T1000 (cell line): Measurements from ENCODE around the gene ZNF83.
"Not testable (repeated sequence)": the region's sequence is repeated elsewhere in the genome, so short reads cannot be mapped to it uniquely, and the experiment has no call there.

Experiments used
- DNase-seq: peaks from one replicate; lab custom pipeline; 2025; ENCODE audit warnings: mixed read lengths; lab: John Stamatoyannopoulos, UW

ZNF83 gene

DNA sequence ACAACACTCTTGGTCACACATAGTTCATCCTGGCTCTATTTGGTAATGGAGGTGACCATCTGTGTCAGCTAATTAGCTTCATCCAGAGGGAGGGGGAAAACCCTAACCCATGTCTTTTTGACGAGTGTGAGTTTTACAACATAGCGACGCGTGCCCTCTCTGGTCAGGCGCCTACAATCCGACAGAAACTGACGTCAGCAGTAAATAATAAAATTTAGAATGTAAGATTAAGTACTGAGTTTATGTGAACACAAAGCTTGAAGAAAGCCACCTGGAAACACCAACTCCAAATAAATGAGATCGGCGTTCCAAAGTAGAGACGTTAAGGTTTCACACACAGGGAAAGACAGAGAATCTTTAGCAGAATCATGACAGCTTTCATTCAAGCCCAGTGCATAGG lies 1.8 kb upstream of the ZNF83 start:
- no peak for DNase-seq

DNA sequence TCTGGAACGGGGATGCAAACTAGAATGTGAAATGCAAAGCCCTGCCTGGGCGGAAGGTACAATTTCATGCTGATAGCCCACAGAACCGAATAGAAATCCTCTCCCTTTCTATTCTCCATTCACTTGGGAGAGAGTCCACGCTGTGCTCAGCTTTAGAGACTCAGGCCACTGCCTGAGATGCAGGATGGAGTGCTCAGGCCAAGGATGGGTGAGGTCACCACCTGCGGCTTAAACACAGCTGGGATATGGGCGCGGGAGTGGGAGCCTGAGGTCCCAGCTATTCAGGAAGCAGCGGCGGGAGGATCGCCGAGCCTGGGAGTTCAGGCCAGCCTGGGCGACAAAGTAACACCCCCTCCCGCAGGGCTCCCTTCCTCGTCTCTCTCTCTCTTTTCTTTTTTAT lies 446 bp upstream of the ZNF83 start:
- DNase-seq = peak; percentile 50

DNA sequence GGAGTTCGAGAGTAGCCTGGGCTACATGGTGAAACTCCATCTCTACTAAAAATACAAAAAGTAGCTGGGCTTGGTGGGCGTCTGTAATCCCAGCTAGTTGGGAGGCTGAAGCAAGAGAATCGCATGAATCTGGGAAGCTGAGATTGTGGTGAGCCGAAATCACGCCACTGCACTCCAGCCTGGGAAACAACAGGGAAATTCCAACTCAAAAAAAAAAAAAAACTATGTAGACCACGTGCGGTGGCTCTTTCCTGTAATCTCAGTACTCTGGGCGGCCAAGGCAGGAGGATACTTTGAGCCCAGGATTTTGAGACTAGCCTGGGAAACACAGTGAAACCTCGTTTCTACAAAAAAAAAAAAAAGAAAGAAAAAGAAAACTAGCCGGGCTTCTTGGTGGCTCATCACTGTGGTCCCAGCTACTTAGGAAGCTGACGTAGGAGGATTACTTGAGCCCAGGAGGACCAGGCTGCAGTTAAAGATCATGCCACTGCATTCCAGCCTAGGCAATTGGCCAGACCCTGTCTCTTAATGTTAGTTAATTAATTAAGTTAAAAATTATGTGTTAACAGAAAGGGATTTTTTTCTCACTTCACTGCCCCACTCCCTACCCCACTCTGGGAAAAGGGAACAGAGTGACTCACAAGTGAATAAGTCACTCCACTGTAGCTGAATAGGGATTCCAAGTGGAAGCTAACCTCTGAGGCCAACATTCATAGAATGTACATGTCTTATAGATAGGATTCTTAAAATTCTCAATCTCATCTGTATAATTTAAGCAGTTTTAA lies 2.2 kb downstream of the ZNF83 start:
- DNase-seq = no peak

DNA sequence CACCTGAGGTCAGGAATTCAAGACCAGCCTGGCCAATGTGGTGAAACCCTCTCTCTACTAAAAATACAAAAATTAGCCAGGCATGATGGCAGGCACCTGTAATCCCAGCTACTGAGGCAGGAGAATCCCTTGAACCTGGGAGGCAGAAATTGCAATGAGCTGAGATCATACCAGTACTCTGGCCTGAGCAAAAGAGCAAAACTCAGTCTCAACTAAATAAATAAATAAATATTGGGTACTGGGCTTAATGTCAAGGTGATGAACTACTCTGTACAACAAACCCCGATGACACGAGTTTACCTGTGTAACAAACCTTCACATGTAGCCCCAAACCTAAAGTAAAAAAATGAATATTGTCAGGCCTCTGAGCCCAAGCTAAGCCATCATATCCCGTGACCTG lies 10.7 kb downstream of the ZNF83 start:
- DNase-seq = not testable (repeated sequence)

DNA sequence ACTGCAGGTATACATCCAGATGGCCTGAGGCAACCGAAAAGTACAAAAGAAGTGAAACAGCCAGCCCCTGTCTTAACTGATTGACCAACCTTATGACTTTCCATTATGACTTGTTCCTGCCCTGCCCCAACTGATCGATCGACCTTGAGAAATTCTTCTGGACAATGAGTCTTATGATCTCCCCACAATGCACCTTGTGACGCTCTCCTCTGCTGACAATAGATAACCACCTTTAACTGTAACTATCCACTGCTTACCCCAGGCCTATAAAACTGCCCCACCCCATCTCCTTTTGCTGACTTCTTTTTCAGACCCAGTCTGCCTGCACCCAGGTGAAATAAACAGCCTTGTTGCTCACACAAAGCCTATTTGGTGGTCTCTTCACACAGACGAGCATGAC lies 11.2 kb downstream of the ZNF83 start:
- no peak for DNase-seq

DNA sequence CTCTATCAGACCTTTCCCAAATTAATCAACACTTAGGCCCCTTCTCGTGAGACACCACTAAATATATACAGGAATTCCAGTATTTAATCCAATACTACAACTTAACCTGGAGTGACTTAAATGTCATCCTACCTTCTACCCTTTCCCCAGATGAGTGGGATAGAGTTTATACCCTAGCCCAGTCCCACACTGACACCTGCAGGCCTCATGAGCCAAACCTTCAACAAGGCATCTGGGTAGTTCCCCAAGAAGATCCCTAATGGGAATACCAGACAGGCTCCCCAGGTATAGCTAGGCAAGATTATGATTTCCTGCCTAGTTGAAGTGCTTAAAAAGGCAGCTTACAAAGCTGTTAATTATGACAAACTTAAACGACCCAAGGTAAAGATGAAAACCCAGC lies 15.9 kb downstream of the ZNF83 start:
- no peak for DNase-seq

DNA sequence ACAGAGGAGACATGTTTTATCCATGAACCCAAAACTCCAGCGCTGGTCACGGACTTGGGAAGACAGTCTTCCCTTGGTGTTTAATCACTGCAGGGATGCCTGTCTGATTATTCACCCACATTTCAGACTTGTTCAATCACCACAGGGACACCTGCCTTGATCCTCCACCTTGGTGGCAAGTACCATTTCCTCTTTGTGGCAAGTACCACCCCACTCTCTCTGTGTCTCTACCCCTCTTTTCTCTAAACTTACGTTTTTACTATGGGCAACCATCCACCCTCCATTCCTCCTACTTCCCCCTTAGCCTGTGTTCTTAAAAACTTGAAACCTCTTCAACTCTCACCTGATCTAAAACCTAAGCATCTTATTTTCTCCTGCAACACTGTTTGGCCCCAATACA lies 16.8 kb downstream of the ZNF83 start:
- no peak for DNase-seq

DNA sequence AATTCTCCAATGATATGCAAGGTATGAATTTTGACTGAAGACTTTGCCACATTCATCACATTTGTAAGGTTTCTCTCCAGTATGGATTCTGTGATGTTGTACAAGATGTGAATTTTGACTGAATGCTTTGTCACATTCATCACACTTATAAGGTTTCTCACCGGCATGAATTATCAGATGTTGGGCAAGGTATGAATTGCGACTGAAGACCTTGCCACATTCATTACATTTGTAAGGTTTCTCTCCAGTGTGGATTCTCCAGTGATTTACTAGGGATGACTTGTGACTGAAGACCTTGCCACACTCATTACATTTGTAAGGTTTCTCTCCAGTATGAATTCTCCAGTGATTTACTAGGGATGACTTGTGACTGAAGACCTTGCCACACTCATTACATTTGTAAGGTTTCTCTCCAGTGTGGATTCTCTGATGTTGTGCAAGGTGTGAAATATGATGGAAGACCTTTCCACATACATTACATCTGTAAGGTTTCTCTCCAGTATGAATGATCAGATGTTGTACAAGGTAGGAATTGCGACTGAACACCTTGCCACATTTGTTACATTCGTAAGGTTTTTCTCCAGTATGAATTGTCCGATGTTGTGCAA lies 24.8 kb downstream of the ZNF83 start:
- DNase-seq = no peak

DNA sequence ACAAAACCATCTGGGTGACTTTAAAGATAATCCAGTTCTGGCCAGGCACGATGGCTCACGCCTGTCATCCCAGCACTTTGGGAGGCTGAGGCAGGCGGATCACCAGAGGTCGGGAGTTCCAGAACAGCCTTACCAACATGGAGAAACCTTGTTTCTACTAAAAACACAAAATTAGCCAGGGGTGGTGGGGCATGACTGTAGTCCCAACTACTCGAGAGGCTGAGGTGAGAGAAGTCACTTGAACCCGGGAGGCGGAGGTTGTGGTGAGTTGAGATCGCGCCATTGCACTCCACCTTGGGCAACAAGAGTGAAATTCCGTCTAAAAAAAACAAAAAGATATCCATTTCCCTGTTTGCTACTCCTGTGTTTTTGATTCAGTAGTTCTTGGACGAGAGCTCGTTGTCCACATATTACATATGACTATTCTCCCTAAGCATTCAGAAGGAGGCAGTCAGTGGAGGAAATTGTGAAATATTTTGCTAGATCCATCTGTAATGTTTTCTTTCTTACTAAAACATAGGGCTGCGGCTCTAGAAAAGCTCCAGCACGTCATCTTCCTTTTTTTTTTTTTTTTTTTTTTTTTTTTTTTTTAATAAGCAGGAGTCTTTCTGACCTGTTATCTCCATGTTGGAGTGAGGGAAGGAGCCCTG lies 34.5 kb downstream of the ZNF83 start:
- no peak for DNase-seq

DNA sequence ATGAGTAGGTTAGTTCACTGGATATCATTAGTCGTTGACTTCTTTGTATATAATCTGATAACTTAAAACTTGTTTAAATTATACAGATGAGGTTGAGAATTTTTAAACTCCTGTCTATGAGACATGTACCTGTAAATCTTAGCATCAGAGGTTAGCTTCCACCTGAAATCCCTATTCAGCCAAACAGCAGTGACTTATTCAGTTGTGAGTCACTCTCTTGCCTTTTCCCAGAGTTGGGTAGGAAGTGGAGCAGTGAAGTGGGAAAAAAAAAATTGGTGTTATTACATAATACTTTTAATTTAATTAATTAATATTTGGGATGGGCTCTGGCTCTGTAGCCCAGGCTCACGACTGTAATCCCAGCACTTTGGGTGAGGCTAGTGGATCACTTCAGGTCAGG lies 35.2 kb downstream of the ZNF83 start:
- DNase-seq = no peak

DNA sequence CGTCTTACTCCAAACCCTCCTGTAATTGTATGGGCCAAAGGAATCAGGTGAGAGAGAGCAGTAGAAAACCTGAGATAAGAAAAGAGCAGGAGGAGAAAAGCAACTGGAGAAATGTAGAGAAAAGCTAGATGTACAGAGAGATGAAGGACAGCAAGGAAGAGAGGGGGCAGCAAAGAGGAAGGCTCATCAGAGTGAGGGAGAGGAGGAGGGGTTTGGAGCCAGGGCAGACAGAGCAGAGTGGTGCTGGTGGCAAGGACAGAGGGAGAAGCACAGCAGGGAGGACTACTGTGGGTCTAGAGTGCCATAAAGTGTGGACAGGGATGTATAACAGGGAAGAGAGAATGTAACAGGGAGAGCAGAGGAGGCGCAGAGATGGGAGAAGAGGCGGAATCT lies 36.2 kb downstream of the ZNF83 start:
- DNase-seq = not testable (repeated sequence)

DNA sequence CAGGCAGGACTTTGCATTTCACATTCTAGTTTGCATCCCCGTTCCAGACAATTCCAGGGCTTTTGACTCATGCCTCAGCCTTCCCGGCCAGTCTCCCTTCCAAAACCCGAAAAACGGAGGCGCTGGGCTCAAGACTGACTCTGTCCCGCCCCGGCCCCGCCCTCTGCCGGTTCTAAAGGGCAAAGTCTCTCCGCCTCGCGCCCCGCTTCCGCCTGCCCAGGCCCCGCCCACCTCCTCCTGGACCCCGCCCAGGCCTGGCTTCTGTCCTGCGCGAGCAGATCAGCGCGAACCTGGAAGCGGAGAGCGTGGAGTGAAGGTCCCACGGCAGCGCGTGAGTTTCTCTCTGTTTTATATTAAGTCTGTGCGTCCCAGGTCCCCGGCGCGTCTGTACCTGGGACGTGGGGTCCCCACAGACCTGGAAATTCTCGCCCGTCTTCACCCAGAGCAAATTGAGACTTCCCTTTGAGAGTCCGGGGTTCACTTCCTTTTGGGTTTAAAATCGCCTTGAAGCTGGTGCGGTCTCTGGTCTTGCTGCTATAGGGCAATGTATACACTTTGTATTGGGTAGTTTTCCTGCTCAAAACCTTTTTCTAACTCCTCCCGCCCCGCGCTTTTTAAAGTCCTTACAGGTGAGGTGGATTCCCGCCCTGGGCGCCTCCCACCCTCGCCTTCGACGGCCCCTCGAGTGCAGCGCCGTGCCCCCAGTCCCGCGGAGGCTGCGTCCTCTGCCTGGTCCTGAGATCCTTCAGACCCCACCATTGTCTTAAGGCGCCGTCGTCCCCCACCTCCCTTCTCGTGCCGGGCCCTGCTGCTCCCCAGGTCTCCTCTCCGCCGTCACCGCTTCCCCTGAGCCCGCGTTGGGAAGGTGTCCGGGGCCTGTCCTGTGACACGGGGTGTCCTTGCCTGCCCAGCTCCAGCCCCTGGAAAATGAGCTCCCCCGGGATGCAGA lies 36.9 kb downstream of the ZNF83 start:
- peak; percentile 89 for DNase-seq

DNA sequence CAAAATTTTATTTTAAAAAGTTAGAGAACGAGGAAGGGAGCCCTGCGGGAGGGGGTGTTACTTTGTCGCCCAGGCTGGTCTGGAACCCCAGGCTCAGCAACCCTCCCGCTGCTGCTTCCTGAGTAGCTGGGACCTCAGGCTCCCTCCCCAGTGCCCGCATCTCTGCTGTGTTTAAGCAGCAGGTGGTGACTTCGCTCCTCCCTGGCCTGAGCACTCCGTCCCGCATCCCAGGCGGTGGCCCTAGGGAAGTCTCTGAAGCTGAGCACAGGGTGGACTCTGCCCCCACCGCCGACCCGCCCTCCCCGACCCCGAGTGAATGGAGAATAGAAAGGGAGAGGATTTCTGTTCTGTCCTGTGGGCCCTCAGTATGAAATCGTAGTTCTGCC lies 37.5 kb downstream of the ZNF83 start:
- DNase-seq = no peak

DNA sequence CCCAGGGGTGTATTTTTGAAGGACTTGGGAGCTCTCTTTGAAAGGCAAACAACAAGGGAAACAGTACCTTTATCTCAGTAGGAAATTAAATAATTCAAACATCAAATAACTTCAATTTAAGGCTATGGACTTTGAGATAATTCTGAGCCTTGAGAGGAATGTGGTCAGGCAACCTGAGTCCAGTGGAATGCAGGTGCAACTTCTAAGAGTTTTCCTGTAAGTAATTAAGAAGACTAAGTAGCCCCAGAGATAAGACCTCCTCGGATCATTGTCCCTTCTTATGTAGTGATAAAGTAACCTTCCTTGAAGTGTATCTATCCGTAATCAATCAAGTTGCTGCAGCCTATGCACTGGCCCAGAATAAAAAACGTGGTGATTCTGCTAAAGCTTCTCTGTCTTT lies 38.9 kb downstream of the ZNF83 start:
- DNase-seq = no peak

DNA sequence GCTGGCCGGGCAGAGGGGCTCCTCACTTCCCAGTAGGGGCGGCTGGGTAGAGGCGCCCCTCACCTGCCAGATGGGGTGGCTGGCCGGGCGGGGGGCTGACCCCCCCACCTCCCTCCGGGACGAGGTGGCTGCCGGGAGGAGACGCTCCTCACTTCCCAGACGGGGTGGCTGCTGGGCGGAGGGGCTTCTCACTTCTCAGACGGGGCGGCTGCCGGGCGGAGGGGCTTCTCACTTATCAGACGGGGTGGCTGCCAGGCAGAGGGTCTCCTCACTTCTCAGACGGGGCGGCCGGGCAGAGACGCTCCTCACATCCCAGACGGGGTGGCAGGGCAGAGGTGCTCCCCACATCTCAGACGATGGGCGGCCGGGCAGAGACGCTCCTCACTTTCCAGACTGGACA lies 44.7 kb downstream of the ZNF83 start:
- DNase-seq = not testable (repeated sequence)

DNA sequence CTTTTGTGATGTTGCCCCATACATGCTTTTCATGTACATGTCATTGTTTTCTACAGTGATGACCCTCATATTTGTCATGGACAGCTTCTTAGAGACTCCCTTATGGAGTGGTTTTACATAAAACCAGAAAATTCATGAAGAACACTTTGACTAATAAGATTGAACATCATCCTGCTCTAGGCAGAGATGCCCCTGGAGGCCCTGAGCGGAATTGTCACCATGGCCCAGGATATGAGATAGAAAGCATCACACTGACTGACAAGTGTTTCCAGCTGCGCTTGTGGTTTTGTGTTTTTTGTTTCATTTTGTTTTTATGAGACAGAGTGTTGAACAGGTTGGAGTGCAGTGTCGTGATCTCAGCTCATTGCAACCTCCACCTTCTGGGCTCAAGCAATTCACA lies 45.9 kb downstream of the ZNF83 start:
- no peak for DNase-seq

DNA sequence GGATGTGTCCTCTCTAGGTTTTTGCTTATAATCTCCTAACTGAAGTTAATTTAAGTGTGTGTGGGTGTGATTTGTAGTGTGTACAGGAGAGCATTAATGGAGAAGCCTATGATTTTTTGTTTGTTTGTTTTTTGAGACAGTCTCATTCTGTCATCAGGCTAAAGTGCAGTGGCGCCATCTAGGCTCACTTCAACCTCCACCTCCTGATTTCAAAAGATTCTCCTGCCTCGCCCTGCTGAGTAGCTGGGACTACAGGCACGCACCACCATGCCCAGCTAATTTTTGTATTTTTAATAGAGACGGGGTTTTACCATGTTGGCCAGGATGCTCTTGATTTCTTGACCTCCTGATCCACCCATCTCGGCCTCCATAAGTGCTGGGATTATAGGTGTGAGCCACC lies 47.4 kb downstream of the ZNF83 start:
- DNase-seq = no peak

DNA sequence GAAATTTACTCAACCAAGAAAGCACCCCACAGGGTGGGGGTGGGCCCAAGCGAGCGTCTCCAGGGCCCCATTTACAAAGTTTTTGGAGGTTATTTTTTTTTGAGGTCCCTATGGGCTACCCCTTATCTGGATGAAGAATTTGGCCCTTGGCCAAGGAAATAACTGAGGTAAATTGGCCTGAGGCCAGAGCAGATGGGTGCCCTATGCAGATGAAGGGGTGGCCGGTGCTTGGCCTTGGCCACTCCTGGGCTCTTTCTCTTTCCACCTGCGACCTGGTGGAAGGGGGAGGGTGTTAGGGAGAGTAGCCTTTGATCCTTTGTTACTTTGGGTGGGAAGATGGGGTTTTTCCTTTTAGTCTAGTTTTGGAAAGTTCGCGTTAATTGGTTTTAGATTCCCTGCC lies 52.6 kb downstream of the ZNF83 start:
- no peak for DNase-seq

DNA sequence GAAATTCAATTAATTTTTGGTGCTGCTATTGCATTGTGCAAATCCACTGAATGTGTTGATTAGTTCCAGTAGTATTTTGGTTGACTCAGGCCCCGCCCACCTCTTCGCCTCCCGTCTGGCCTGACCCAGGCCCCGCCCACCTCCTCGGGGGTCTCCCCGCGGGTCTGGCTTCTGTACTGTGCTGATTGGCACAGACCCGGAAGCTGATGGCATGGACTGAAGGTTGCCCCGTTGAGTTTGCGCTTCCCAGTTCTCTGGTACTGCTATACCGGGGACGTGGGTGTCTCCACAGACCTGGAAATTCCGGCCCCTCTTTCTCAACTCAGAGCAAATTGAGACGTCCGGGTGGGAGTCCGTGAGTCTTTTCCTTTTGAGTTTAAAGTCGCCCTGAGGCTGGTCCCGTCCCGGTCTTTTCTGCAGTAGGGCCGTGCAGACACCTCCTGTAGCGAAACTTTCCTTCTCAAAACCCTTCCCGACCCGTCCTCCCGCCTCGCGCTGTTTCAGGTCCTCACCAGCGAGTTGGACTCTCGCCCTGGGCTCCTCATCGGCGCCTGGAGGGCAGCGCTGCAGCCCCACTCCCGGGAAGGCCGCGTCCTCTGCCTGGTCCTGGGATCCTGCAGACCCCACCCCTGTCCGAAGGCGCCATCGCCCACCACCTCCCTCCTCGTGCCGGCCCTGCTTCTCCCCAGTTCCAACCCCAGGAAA lies 53.3 kb downstream of the ZNF83 start:
- no peak for DNase-seq

DNA sequence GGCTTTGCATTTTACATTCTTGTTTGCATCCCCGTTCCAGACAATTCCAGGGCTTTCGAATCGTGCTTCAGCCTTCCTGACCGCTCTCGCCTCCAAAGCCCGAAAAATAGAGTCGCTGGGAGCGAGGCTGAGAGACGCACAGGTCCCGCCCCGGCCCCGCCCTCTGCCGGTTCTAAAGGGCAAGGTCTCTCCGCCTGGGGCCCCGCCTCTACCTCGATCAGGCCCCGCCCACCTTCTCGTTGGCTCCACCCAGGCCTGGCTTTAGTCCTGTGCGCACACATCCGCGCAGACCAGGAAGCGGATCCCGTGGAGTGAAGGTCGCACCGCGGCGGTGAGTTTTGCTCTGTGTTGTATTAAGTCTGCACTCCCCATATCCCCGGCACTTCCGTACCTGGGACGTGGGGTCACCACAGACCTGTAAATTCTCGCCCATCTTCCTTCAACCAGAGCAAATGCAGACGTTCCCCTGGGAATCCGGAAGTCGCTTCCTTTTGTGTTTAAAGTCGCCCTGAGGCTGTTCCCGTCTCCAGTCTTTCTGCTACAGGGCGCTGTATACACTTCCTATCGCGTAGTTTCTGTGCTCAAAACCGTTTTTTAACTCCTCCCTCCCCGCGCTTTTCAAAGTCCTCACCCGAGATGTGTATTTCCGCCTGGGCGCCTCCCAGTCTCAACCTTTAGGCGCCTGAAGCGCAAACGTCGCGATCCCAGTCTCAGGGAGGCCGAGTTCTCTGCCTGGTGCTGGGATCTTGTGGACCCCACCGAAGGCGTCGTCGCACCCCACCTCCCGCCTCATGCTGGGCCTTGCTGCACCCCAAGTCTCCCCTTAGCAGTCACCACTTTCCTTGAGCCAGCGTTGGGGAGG lies 67.9 kb downstream of the ZNF83 start, which contains the start of gene ZNF701:
TSS of gene ZNF701 (plus strand) at position 288 of the 862 bp plus-strand sequence. CDS start 3,861 bp downstream, outside the sequence.
- DNase-seq = peak; percentile 93

DNA sequence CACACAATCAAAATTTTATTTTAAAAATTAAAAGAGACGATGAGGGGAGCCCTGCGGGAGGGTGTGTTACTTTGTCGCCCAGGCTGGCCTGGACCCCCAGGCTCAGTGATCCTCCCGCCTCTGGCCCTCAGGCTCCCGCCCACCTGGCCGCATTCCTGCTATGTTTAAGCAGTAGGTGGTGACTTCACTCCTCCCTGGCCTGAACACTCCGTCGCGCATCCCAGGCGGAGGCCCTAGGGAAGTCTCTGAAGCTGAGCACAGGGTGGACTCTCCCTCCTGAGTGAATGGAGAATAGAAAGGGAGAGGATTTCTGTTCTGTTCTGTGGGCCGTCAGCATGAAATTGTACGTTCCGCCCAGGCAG lies 68.5 kb downstream of the ZNF83 start:
- DNase-seq = not testable (repeated sequence)
